ENCODE measurements around the gene NOTCH1.

Gene NOTCH1

DNA sequence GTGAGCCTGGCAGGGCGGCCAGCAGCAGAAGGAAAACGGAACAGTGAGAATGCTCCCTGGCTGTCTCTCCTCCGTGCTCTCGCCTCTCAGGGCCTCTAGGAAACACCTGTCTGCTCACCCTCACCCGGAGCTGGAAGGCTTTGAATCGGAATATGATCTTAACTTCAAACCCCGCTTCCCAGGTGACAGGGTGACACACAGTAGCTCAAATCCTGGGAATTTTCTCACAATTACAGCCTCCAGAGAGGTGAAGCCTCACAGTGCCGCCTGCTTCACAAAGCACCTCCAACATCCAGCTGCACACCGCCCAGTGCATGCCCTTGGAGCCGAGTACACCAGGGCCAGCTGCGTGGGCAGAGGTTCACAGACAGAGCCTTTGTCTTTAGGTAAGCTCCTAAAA lies 75.5 kb downstream of the NOTCH1 start:
- in situ Hi-C loops (cut with MboI; ENCODE audit: low sequenced_read_pairs), result no loop called here

DNA sequence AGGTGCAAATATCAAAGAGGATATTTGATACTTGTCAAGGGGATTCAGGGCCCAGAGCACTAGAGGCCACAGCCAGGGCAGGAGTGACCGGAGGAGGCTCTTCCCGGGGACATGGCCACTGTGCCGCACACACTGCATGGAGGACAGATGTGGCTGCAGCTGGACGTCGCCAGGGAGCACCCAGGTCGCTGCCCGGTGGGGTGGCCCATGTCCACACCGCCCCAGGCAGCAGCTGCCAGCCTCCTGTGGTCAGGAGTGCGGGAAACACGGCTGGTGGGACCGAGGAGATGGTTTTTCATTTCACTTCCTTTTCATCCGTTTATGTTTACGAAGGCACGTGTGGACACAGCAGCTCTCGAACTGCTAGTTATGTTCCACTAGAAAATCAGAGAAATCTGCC lies 78.1 kb downstream of the NOTCH1 start:
- in situ Hi-C loops (cut with MboI; ENCODE audit: low sequenced_read_pairs), result no loop called here

DNA sequence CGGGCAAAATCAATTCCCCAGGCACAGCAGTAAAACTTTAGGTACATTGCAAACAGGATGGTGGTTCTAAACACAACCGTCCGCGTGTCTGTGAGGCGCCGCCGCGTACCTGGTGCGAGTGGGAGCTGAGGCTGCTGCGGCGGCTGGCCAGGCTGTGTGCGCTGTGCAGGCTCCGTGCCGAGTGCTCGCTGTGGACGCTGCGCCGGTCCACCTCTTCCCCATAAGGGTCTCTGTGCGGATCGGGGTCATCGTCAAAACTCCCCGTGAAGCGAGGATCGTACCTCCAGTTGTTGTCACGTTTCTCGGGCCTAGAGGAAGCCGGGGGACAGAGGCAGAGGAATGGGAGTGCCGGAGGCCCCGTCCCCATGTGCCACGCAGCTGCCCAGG lies 79.7 kb downstream of the NOTCH1 start:
- in situ Hi-C loops (cut with MboI; ENCODE audit: low sequenced_read_pairs), result no loop called here

DNA sequence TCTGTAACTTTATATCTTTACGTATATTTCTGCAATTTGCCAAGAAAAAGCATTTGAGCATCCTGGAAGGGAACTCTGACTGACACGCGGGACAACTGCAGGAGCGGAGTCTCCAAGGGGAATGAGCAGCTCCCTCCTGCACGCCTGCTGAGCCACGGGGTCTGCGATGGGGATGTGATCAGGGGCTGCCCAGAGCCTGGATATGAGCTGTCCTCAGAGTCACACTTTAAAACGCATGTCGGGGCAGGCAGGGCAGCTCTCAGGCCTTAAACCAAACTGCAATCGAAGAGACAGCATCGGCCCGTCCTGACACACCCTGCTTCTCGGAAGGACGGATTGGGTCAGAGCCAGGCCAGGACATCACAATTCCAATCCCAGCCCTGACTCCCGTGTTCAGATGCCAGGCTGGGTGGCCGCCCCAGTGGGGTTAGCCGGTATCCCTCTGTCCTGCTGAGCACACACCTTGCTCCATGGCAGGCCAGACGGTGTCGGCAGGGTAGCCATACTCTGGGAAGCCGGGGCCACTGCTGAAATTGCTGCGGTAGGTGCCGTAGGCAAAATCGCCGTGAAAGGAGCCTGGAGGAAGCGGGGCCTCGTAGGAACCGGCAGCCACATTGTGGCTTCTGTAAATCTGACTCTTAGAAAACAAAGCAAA lies 80.2 kb downstream of the NOTCH1 start:
- in situ Hi-C loops (cut with MboI; ENCODE audit: low sequenced_read_pairs), result no loop called here

DNA sequence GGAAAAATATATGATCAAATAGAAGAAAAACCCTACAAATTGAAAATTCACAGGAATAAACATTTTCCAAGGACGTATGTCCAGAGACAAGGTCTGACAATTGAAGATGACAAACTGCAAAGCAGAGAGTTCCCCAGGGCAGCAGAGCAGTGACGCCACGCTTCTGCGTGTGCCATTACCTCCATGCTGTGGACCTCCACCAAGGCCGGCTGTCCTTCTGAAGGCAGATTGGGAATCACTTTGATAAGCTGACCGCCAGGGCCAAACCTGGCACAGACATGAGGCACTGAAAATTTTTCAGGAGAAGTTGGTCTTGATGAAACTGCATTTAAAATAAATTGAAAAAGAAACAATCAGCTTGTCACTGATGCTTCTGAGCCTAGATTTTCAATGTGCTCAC lies 81.6 kb downstream of the NOTCH1 start:
- in situ Hi-C loops (cut with MboI; ENCODE audit: low sequenced_read_pairs), result no loop called here

DNA sequence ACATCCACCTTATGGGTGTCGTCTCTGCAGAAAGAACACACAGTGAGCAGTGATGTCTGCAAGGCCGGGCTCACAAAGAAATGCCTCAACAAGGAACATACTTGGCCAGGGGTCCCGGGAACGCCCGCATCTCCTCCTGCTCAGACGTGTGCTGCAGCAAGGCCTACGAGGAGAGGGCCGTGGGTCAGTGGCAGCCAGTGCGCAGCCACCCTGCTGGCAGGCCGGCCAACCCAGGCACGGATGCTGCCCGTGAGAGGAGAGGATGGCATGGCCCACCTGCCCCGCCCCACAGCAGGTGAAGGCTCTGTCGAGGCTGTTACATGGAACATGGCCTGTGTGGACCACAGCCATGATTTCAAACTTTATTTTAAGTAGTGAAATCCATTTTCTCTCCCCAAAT lies 82.3 kb downstream of the NOTCH1 start:
- in situ Hi-C loops (cut with MboI; ENCODE audit: low sequenced_read_pairs), result no loop called here

DNA sequence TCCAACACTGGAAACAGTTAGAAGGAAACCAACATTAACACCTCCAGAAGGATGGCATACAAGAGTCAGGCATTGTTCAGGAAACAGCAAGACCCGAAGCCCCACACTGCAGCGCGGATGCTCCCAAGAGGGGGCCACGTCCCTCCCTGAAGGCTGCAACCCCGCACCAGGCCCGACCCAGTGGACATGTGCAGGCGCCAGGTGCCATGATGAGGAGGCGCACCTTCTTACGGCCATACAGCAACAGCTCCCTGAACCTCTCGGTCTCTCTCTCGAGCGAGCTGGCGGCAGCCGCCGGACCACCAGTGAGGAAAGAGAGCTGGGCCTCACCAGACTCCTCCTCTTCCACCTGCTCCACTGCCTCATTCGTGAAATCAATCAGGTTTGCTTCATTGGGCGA lies 83.2 kb downstream of the NOTCH1 start:
- in situ Hi-C loops (cut with MboI; ENCODE audit: low sequenced_read_pairs), result no loop called here

DNA sequence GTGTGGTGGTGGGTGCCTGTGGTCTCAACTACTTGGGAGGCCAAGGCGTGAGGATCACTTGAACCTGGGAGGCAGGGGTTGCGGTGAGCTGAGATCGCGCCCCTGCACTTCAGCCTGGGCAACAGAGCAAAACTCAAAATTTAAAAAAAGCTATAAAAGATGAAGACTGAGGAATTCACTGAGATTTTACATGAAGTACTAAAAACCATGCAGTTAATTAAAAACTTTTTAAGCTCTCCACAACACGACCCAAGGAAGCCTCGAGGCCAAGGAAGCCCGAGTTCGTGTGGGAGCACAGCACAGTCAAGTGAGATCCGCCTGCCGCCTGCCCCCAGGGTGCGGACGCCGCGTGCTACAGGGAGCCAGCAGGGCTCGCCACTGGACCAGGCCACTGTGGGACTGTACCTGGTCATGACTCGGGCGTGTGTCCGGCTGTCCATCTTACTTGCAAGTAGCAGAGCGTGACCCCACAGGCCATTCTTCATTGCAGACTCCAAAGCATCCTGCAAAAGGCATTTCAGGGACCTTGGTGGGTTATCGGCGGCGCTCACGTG lies 85.0 kb downstream of the NOTCH1 start:
- in situ Hi-C loops (cut with MboI; ENCODE audit: low sequenced_read_pairs), result no loop called here

DNA sequence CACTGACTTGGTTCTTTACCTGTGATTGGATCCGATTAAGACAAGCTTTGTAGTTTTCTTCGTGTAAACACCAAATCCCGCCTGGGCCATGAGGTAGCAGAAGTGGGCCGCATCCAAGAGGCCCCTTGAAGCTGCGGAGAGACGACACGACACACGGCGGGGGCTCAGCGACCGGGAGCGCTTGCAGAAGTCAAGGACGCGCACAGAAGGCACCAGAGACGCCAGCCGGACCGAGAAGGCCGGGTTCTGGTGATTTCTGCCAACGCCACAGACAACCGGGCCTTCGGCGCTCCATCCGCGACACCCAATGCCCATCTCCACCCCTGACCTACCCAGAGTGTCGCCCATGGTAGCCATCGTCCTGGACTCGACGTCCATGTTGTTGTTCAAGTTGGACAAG lies 86.4 kb downstream of the NOTCH1 start:
- in situ Hi-C loops (cut with MboI; ENCODE audit: low sequenced_read_pairs), result no loop called here

DNA sequence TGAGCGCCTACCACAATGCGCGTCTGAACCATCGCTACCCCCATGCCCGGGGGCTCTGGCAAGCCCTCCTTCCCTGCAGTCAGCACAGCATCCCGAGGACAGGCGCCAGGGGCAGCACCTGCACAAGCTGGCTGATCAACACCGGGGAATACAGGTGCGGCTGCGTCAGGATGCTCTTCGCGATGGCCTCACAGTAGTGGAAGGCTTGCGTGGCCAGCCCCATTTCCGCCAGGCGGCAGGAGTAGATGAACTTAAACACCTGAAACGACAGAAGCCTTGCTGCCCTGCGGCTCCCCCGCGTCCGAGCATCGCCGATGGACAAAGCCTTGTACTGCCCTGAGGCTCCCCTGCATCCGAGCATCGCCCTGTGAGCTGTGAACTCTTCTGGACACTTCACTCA lies 88.5 kb downstream of the NOTCH1 start:
- in situ Hi-C loops (cut with MboI; ENCODE audit: low sequenced_read_pairs), result no loop called here

DNA sequence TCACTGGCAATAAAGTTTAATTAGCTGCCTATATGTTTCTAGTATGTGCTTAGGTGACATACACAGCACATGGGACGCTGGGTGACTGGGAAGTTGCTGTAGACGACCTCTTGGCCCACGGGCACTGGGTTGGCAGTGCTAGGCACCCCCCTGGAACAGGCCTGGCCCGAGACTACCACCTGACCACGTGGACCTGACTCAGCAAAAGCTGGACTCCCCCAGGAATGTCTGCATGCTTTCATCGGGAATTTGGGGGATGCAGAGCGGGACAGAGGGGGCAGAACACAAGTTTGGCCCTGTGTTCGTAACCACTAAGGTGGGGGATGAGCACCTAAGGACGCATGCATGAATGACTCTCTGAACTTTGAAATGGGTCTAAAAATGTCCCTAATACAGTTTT lies 89.6 kb downstream of the NOTCH1 start:
- in situ Hi-C loops (cut with MboI; ENCODE audit: low sequenced_read_pairs), result no loop called here

DNA sequence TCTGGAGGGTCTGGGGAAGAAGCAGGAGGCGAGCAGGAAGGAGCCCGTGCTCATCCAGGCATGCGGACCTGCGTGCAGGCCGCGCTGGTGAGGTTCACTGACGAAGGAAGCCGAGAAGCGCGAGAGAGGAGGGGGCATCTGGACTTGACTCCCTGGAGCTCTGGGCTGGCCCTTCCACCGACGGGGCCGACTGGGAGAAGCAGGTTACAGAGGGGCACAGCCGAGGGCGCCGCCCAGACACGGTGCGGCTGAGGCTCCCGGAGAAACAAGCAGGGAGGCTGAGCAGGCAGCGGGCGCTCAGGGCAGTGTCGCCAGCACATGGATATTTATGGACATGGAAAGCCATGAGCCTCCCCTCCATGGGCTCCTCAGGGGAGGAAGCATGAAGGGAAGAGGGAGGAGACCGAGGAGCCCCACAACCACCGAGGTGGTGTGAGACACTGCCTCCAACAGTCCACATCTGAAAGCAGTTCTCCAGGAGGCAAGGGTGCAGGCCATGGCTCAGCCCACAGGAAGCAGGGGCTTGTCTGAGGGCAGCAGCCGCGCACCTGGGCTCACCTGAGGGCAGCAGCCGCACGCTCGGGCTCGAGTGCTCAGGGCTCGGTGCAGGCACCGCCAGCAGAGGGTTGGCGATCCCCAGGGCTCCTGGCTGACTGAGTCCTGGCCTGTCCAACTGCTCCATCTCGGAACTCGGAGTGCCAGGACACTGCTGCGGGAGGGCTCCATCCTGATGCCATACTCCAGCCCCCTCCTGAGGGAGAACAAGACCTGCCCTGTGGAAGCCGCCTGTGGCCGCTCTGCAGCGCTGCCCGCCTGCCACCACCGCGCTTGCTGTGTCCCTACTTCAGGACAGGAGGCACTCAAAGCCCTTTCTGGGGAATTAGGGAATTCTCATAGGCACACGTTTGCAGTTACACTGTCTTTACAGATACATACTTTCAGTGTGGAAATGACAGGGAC lies 90.5 kb downstream of the NOTCH1 start:
- in situ Hi-C loops (cut with MboI; ENCODE audit: low sequenced_read_pairs), result no loop called here

DNA sequence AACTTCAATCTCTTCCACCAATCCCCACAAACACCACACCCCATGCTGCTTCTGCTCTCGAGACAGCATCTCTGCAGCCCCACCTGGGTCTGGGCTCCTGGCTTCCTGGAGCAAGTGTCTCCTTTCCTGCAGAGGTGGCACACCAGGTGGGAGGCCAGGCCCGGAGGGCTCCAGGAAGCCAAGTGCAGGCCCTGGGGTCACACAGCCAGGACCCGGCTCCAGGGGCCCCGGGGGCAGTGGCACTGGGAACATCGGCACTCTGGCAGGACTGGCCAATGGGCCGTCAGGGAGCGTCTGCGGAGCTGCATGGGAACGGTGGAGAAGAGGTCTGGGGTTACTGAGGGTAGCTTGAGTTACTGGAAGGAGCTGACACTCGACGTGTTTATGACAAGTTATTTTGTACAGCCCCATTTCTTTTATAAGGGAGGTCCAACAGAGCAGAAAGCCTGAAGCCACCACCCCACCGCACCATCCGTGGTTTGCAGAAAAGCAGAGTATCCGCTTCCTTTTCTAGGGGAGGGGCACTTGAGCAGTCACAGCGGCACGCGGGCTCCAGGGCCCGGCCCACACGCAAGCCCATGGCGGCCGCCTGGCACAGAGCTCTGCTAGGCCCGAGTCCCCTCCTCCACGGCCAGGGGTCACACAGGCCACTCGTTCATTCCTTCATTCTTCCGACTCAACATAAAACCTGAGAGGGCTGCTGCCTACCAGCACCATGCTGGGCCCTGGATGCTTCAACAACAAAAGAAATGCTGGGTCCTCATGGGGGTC lies 91.6 kb downstream of the NOTCH1 start:
- in situ Hi-C loops (cut with MboI; ENCODE audit: low sequenced_read_pairs), result no loop called here

DNA sequence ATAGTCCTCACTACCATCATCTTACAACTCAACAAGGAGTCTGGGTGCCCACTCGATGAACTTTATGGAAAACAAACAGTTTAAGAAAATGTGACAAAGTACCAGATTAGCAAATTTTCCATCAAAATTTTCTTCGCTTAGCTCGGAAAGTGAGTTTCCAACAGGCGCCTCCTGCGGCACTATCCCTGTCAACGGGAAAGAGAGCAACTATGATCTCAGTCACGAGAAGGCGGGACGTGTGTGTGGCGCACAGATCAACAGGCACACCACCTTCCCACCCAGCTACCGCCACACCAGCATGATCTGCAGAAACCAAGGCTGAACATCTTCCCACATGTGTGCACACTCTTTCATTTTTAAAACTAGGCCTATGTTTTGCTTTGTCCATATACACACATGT lies 92.5 kb downstream of the NOTCH1 start:
- in situ Hi-C loops (cut with MboI; ENCODE audit: low sequenced_read_pairs), result no loop called here

DNA sequence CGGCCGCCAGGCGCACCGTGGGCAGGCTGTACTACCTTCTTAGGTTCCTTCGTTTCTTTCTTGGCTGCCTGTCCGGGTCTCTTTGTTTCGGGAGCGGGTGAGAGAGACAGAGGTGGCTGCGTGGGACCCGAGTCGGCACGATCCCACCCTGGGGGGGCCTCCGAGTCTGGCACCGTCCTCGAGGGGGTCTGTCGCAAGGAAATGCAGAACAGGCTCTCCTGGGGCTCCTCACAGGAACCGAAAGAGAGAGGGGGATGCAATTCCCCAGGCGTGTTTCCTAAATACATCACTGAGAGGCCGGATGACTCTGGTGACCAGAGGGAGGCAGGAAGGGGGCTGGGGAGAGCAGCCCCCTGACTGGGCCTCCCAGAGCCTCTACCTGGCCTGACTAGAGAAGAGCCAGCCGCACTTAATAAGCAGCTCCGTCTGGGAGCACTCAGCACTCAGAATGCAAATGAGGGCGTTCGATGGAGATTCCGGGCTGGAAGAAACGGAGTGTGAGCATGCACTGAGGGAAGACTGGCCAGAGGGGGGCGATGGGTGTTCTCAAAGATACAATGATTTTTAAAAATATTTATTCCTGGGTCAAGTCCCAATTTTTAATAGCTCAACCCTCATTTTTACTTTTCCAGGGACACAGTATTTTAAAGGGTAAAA lies 94.5 kb downstream of the NOTCH1 start:
- in situ Hi-C loops (cut with MboI; ENCODE audit: low sequenced_read_pairs), result no loop called here

DNA sequence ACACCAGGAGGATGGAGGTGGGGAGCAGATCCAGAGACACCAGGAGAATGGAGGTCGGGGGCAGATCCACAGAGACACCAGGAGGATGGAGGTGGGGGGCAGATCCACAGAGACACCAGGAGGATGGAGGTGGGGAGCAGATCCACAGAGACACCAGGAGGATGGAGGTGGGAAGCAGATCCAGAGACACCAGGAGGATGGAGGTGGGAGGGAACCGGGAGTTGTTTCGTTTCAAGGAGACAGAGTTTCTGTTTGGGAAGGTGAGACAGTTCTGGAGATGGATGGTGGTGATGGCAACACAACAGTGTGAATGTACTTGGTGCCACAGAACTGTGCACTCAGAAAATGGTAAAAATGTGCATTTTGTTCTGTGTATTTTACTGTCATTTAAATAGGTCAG lies 97.2 kb downstream of the NOTCH1 start:
- in situ Hi-C loops (cut with MboI; ENCODE audit: low sequenced_read_pairs), result no loop called here

DNA sequence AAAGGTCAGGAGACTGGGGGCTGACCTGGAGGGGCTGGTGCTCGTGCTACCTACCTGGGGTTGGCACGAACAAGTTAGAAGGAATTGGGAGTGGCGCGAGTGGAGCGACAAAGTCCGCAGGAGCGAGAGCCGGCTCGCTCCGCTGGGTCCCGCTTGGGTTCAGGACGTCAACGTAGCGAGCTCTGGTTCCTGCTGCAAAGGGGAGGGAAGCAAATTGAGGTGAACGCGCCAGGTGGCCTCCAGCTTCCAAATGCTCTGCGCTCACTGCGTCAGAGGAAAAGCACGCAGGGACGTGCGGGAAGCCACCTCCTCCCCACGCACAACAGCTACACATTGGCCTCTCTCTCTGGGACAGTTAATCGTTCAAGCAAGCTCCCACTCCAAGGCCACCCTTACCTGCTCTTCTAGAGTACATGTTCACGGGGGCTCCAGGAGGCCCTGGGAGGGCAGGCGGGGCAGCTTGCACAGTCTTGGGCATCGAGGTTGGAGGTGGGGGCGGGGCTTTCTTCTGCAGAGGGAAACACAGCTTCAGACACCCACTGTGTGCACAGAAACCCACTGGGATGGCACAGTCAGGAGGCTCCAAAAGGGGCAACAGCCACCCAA lies 98.6 kb downstream of the NOTCH1 start:
- in situ Hi-C loops (cut with MboI; ENCODE audit: low sequenced_read_pairs), result no loop called here

DNA sequence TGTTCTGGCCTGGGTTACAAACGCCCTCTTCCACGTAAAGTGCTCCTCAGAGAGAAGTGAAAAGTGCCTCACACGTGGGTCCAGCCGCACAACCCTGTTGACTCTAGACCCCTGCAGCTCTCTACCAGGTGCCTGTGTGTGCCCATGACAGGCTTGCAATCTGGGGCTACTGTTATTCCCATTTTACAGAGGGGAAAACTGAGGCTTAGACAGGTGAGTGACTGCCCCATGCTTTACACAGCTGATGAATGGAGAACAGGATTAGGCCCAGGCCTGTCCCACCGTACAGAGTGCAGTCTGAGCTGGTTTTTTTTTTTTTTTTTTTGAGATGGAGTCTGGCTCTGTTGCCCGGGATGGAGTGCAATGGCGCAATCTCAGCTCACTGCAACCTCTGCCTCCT lies 100.0 kb downstream of the NOTCH1 start:
- in situ Hi-C loops (cut with MboI; ENCODE audit: low sequenced_read_pairs), result no loop called here

All from HL-60/S4 treated with retinoic acid at 250 ng/mL for 4 days and 3 days (cell line).